ENCODE results near the gene CCNT2.

CCNT2 gene

GRCh38 chr2:134943540-134943939, 24.9 kb downstream of the CCNT2 start (continued):
- TF ChIP-seq POU6F1 (CRISPR knock-in tag; IDR thresholded peaks at IDR 0.05; ENCODE audit: borderline replicate concordance, low read depth) (no peak), ZFP3 (CRISPR knock-in tag; IDR thresholded peaks at IDR 0.05) (no peak)

- ATAC-seq, result no peak
Measured at GRCh38 chr2:134944975-134945374, 26.4 kb downstream of the CCNT2 start.

GRCh38 chr2:134946073-134946472, 27.5 kb downstream of the CCNT2 start:
- no peak for TF ChIP-seq GLIS3 (CRISPR knock-in tag; IDR thresholded peaks at IDR 0.05)
- TF ChIP-seq ZNF565 (CRISPR knock-in tag; conservative IDR thresholded peaks at IDR 0.05; ENCODE audit: low read depth), result no peak
- no peak for TF ChIP-seq TSHZ2 (CRISPR knock-in tag; IDR thresholded peaks at IDR 0.05)
- no peak for TF ChIP-seq POU6F1 (CRISPR knock-in tag; IDR thresholded peaks at IDR 0.05; ENCODE audit: borderline replicate concordance, low read depth)
- TF ChIP-seq ZNF70 (CRISPR knock-in tag; IDR thresholded peaks at IDR 0.05), result no peak
- no peak for TF ChIP-seq ZFP3 (CRISPR knock-in tag; IDR thresholded peaks at IDR 0.05)
- TF ChIP-seq OSR1 (CRISPR knock-in tag; IDR thresholded peaks at IDR 0.05), result no peak
- TF ChIP-seq CSRNP3 (CRISPR knock-in tag; IDR thresholded peaks at IDR 0.05), result no peak
- no peak for TF ChIP-seq PPARA (CRISPR knock-in tag; IDR thresholded peaks at IDR 0.05; ENCODE audit: borderline replicate concordance)
- TF ChIP-seq ZFP30 (CRISPR knock-in tag; IDR thresholded peaks at IDR 0.05), result no peak
- no peak for TF ChIP-seq PATZ1 (CRISPR knock-in tag; IDR thresholded peaks at IDR 0.05; ENCODE audit: borderline replicate concordance)
- no peak for TF ChIP-seq SNAI2 (CRISPR knock-in tag; IDR thresholded peaks at IDR 0.05)
- TF ChIP-seq RARB (CRISPR knock-in tag; IDR thresholded peaks at IDR 0.05), result no peak
- no peak for TF ChIP-seq CSDC2 (CRISPR knock-in tag; IDR thresholded peaks at IDR 0.05)
- TF ChIP-seq ZC3H10 (CRISPR knock-in tag; IDR thresholded peaks at IDR 0.05), result no peak
- no peak for TF ChIP-seq ZNF8 (CRISPR knock-in tag; IDR thresholded peaks at IDR 0.05)
- no peak for TF ChIP-seq ESRRG (CRISPR knock-in tag; IDR thresholded peaks at IDR 0.05)
- no peak for TF ChIP-seq CREB5 (CRISPR knock-in tag; IDR thresholded peaks at IDR 0.05; ENCODE audit: low read depth)
- ATAC-seq, result no peak

More at GRCh38 chr2:134944975-134945374, 26.4 kb downstream of the CCNT2 start:
- TF ChIP-seq ISL1 (CRISPR knock-in tag; IDR thresholded peaks at IDR 0.05), result no peak
- TF ChIP-seq CSRNP3 (CRISPR knock-in tag; IDR thresholded peaks at IDR 0.05), result no peak
- TF ChIP-seq TOX (CRISPR knock-in tag; IDR thresholded peaks at IDR 0.05; ENCODE audit: borderline replicate concordance), result no peak
- no peak for TF ChIP-seq ESRRG (CRISPR knock-in tag; IDR thresholded peaks at IDR 0.05)
- TF ChIP-seq ZC3H10 (CRISPR knock-in tag; IDR thresholded peaks at IDR 0.05), result no peak
- TF ChIP-seq ZNF565 (CRISPR knock-in tag; conservative IDR thresholded peaks at IDR 0.05; ENCODE audit: low read depth), result no peak
